CD4-positive, alpha-beta T cell treated with Interleukin-17A for 1 hour (primary cell): Measurements from ENCODE around the gene RAB3GAP1.

Experiments used
- DNase-seq: peaks from one replicate; pipeline ENCODE4 v3.0.0-alpha.2; 2020

Gene RAB3GAP1

DNA sequence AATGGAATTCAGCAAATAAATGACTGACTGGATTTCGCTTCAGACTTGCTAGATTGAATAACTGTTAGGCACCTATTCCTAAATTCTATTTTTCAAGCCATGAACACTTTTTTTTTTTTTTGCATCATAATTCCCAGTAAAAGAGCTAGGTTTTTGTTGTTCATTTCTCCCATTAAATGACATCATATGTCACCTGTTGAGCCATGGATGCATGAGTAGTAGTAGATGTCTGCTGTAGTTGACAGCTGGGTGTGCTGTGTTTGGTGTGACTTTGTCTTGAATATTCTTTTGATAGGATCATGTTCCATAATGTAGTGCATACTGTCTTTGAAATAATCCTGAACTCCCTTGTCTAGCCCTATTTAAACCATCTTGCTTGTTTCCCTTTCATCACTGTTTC is 115.2 kb downstream of the RAB3GAP1 start:
- no peak for DNase-seq

DNA sequence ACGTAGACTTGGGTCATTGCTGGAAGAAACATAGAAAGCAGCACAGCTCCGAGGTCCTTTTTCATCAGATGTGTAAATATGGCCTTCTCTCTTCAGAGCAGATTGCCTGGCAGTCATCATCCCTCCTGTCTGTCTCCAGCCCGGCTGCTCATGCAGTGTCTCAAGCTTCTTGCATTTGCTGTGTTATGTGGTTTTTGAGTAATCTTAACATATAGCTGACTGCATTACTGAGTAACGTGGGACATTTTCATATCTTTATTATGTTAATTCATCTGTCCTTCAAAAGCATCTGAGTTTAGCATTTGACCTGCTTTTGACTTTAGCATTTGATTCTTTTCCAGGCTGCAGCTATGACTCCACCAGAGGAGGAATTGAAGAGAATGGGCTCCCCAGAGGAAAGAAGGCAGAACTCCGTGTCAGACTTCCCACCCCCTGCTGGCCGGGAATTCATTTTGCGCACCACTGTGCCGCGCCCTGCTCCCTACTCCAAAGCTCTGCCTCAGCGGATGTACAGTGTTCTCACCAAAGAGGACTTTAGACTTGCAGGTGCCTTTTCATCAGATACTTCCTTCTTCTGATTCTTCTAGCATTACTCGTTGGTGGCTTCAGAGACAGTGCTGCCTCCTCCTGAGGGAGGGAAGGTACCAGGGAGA is 116.2 kb downstream of the RAB3GAP1 start:
- no peak for DNase-seq

DNA sequence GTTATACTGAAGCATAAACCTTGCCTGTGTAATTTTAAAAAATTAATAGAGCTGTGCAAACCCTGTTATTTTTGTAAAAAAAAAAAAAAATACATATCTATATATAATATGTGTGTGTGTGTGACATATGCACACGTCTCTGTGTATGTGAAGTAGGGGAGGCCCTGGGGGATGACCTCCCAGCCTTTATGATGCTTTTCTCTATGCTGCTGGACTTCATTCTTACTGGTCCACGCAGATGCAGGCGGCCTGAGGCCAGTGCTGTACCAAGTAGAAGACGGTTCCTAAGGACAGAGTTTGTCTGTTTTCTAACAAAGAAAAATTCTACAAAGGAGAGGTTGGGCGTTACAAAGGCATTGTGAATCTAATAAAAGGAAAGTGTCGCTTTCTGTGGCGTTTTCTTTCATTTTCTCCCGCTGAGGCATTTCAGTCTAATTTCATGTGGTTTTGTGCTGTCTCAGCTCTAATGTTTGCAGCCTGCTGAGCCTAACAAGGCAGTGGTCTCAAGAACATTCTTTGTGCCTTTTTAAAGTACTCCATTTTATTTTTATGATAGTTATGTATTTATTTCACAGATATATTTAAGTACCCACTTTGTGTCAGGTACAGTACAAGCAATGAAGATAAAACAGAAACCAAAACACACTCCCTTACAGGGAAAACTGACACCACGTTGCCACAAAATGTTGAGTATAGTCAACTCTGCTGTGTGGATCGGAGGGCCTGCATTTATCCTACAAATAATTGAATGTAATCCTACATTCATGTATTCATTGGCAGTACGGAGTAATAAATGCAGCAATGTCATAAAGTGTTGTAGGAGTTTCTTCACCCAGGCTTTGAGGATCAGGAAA is 118.0 kb downstream of the RAB3GAP1 start:
- peak; percentile 6 for DNase-seq

DNA sequence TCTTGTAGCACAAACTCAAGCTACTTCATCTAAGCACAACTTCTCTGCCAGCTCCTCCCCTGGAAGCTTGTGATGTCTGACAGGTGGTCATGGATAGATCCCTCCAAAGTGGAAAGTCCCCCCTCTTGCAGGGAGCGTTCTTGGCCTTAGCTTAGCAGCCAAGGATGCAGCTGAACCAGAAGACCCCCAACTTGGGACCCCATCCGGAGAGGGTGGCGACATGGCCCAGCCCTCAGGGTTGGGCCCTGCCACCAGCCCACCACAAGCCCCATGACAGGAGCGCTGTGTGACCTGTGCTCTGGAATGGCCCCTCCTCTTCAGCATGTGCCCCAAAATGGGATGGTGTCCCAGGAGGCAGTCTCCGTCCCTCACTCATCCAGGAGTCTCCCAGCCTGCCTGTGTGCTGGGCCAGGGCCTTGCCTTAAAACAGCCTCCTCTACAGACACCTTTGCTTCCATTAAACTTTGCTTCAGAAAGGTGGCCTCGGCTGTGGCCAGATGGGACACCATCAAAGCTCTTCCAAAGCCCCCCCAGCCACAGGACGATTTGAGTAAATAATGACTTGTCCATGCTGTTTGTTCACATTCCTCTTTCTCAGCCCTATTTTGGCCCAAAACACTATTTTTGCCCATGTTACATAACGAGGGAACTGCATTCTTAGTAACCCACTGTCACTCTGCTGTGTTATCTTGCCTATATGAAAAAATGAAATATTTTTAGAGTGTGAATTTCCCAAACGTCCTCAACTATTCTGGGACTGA is 122.1 kb downstream of the RAB3GAP1 start:
- DNase-seq = no peak

DNA sequence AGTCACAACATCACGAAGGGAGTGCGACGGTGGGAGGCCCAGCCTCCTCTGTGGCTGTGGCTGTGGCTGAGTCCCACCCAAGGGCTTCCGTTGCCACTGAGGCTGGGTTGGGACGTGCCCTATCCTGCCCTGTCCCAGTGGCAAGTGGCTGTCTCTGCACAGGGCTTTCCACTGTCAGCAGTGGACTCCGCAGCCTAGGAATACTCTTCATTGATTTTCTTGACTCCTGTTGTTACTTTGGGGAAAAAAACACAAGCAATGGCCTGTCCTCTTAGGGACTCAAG is 122.7 kb downstream of the RAB3GAP1 start:
- no peak for DNase-seq

DNA sequence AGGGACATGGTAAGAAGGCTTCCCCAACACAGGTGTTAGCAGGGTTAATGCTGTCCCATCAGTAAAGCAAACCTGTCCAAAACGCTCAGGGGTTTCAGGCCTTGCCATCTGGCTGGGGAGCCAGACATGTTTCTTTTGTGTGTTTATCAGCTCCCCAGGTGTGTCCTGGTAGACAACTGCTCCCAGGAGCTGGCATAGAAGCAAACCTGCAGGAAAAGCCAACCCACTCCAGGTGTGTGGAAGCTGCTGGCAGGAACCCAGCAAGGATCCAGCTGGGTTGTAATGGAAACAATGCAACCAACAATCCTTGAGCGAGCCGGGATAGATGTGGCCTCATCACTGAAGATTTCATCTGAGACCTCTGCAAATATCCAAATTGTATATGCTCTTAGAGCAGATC is 123.1 kb downstream of the RAB3GAP1 start:
- no peak for DNase-seq

DNA sequence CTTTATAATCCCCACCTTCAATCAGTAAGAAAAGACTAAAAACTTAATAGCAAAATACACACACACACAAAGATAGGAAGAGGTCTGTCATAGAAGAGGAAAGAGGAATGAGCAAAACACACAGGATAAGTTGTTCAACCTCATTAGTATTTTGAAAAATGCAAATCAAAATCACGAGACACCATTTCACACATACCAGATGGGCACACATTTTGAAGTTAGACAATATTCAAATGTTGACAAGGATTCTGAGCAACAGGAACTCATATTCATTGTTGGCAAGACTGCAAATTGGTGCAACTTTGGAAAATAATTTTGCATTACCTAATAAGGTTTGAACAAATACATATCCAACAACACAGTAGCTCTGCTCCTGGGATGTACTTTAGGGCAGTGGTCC is 127.6 kb downstream of the RAB3GAP1 start:
- DNase-seq = no peak

DNA sequence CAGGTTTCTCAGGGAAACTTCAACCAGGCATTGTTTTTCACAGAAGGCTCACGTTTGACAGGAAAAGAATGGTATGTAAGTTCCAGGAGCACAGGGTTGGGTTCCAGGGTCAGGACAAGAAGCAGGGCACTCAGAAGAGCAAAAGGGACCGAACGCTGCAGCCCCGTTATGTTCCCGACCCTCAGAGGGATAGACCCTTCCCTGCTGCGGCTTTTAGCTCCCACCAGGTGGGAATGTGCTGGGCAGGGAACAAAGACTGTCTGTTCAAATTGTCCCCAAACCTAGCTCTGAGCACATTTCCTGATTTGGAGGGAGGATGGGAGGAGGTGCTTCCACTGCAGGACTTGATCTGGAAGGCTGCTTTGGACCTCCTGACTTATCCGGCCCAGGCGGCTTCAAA is 130.1 kb downstream of the RAB3GAP1 start:
- DNase-seq = no peak

DNA sequence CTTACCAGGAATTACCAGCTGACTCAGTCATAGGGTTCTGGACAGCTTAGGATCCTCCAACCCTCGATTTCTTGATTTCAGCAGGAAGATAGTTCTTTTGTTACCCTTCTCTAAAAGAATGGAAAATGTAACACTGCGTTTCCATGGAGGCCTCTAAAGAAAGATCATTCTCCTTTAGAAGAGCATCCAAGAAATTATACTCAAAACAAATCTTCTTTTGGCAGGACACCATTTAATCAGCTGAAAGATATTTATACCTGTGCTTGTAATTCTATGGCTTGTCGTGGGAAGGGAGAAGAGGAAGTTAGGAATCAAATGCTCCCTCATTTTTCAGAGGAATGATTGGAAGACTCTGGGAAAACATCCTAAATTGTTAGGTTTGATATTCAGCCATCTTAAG is 130.5 kb downstream of the RAB3GAP1 start:
- no peak for DNase-seq

DNA sequence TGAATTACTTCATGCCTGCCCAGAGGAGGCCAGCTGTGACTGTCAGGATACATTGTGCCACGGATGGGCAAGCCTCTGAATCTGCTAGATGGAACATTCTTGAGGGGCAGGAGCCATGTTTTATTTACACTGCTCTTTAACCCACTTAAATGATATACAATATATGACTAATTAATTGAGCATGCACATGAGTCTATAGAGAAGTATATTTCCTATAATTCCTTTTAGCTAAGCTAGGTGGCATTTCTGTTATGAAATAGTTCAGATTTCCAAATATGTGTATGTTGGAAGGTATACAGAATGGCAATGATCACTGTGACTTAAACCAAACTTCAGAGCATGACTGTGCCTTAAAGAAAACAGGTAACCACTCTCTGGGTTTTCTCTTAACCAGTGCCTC is 131.7 kb downstream of the RAB3GAP1 start:
- DNase-seq = no peak

DNA sequence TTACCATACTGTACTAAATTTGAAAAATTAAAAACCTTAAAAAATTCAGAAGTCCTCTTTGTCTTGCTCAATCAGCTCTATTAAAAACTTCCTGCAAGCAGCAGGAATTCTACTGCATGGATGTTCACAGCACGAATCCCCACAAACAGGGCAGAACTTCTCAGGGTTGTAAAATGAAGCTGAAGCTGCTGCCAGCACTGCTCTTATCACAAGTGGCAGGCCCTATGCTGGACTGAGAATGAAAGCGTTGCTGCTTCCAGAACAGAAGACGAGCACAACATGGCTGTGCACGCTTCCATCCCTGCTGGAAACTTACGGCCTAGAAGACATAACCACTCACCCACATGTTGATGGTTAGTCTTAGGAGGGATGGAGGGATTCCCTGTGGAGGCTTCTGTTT is 134.0 kb downstream of the RAB3GAP1 start:
- DNase-seq = no peak

DNA sequence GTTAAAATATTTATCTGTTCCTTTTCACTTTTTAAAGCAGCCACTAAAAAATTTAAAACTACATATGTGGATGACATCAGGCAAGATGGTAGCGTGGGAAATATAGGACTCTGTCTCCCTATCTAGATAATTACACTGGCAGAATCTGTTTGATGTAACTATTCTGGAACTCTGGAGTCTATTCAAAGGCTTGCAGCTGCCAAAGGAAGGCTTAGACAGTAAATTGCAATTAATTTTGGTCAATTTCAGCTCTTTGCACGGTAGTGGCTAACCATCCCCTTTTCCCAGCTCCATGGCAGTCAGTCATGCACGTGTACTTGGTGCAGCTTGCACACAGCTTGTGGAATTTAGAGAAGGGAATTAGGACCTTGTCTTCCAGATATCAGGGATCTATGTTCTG is 135.2 kb downstream of the RAB3GAP1 start:
- DNase-seq = no peak

DNA sequence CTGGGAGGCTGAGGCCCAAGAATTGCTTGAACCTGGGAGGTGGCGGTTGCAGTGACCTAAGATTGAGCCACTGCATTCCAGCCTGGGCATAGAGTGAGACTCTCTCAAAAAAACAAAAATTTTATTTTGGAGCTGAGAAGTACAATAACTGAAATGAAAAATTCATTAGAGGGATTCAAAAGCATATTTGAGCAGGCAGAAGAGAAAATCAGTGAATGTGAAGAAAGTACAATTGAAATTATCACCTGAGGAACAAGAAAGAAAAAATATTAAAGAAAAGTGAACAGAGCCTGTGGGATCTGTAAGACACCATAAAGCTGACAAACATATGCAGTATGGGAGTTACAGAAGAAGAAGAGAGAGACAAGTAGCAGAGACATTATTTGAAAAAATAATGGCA is 137.1 kb downstream of the RAB3GAP1 start:
- no peak for DNase-seq

DNA sequence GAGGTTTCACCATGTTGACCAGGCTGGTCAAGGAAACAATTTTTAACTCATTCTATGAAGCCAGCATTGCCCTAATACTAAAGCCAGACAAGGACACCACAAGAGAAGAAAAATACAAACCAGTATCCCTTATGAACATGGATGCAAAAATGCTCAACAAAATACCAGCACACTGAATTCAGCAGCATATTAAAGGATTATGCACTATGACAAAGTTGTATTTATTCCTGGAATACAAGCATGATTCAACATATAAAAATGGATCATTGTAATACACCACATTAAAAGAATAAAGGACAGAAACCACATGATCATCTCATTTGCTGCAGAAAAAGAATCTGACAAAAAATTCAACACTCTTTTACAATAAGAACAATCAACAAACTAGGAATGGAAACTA is 138.7 kb downstream of the RAB3GAP1 start:
- DNase-seq = no peak

DNA sequence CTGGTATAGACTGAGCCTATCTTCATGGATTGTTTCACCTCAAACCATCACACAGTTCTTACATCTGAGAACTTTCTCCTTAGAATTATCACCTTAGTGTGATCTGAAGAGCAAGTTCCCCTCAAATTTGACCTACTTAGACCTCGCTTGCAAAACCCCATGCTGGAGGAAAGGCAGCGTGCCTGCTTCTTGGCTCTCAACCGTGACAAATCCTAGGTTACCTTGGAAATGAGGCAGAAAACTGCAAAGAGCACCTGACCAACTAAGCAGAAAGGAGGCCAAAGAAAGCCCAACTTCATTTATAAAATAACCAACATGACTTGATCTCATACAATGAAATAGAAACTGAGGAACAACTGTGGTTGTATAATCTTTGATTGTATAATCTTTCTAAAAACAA is 146.4 kb downstream of the RAB3GAP1 start:
- no peak for DNase-seq

DNA sequence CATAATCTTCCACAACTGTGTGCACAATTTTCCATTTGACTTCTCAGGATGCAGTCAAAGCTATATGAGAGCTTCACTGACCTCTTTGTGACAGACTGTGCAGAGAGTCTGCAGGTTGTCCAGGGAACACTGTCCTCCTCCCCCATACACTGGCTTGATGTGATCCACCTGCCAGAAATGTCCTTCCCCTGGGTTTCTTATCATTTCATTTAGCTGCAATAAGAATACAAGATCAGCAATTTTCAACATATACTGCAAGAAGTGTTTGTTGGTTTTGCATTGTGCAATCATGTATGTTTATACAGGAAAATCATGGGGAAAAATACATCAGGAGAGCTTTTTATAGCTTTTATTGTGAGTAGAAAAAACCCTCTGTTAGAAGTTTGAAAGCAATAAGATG is 150.7 kb downstream of the RAB3GAP1 start:
- no peak for DNase-seq

DNA sequence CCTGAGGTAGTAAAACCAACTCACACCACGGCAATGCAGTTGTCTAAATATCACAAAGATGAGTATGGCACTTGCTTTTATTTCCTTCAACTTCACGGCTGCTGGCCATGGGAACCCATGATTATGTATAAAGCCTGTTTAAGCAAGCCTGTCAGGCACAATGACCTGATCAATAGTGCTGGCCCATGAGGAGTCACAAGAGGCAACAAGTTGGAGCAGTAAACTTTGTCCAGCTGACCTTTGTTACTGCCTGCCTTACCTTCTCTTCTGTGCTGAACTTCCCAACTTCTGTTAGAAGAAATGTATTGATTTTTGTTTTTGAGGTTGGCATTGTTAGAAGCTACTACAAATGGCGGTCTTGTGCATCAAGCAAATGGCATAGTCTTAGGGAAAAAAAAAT is 151.9 kb downstream of the RAB3GAP1 start:
- DNase-seq = no peak

DNA sequence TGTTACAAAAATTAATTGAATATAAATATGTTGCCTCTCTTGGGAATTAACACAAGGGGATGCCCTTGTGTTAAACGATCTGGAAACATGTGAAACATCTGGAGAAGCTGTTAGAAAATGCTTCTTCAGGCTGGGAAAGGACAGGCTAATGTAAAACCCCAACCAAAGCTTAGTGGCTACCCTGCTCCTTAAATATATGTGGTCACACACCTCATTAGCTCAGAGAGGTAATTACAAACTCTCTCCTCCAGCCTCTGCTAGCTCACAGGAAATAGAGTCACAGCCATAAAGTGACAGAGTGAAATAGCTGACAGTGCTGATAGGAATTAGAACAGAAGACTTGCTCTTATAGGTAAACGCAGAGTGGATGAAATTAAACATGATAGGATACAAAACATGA is 155.9 kb downstream of the RAB3GAP1 start:
- DNase-seq = no peak

DNA sequence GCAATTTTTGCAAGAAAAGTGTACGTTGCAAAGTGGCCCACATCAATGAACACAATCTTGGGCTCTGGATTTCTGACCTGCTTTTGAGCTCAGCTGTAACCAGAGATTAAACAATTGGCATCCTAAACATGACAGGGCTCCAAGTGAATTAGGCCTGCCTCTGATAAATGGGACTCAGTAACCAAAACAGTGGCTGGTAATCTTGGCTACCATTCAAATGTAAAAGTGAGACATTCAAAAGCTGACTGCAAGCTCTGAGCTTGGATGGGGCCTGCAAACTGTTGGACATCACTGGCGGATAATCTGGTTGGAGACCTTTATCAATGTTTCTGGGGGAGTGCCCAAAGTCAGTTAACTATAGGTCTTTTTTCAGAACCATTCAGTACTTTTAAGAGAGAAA is 160.7 kb downstream of the RAB3GAP1 start:
- DNase-seq = no peak

DNA sequence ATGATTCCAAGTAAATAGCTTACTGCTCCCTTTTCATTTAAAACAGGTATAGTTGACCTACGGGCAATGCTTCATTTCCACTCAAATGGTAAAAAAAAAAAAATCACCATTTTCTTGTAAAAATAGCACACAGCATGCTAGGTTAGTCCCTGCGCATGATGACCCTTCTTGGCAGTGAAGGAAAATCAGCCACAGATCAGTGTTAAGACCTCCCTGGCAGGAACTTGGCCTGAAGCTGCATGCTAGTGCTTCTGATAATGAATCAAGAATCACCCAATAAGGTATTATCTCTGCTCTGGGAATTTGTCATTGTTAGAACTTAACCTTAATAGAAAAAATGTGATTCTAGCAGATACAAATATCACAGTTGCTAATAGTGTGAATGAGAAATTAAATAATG is 166.3 kb downstream of the RAB3GAP1 start:
- no peak for DNase-seq

DNA sequence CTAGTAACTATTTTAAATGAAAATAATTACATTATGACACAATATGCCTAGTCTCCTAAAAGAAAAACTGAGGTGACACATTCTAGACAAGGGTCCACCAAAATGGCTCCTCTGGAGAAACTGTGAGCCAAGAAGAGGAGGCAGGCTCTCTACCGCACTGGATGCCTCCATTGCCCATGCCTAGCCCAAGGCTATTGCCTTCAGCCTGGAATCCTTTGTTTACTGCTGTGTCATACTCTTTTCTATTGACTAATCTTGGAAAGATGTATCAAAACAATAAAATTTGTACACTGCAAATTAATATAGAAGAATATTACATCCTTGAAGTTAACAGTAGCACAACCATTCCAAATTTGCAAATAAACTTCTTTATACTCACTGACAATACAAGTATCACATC is 167.1 kb downstream of the RAB3GAP1 start:
- DNase-seq = no peak
